Ramos (cell line): Measurements from ENCODE around the gene KANSL2.
"Not testable (repeated sequence)": the region's sequence is repeated elsewhere in the genome, so short reads cannot be mapped to it uniquely, and the experiment has no call there.

Experiments
- in situ Hi-C: fragments of 300-500 bp; cut with MboI; formaldehyde crosslinking; loops from one replicate; pipeline ENCODE4 v1.14.3; 2022; ENCODE audit warnings: low sequenced_read_pairs; ENCODE audit not compliant: unreplicated experiment

The KANSL2 gene, protein sequence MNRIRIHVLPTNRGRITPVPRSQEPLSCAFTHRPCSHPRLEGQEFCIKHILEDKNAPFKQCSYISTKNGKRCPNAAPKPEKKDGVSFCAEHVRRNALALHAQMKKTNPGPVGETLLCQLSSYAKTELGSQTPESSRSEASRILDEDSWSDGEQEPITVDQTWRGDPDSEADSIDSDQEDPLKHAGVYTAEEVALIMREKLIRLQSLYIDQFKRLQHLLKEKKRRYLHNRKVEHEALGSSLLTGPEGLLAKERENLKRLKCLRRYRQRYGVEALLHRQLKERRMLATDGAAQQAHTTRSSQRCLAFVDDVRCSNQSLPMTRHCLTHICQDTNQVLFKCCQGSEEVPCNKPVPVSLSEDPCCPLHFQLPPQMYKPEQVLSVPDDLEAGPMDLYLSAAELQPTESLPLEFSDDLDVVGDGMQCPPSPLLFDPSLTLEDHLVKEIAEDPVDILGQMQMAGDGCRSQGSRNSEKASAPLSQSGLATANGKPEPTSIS

DNA sequence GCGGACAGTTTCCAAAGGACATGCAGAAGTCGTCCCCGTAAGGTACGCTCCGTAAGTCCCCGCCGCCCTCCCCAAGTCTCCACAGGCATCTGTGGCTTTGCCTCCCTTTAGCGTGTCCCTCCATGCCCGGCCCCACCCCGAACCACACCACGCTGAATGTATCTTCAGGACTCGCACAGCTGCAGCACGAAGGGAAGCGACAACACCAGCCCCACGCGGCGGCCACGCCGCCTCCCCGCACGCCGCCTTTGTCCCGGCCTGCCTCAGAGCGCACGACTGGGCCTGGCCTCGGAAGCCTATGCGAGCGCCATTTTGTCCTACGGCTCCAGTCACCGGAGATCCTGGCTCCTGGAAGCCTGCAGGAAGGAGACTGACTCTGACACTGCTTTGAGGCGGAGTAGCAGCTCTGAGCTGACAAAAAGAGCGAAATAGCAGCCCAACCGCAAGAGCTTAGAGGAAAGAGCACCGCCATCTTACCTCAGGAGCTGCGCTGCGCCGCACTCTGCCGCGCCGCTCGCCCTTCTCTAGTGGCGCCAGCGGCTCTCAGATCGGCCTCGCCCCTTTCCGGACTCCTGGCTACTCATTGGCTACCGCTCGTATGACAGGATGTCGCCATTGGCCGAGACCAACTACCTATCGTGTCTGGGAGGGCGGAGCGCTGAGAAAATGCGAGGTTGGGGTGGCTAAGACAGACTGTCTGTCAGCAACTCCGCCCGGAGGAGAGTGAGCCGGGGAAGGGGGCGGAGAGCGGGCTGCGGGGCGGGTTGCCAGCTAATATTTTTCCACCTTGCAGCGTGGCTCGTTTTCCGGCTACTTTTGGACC is at the start of gene KANSL2:
TSS of gene KANSL2 (minus strand) at position 529 of the 823 bp plus-strand sequence. CDS start 606 bp downstream, outside the sequence.
- in situ Hi-C loops = no loop called here

GRCh38 chr12:48728807-48729206 is 46.8 kb upstream of the KANSL2 start:
- in situ Hi-C loops = no loop called here

- in situ Hi-C loops = not testable (repeated sequence)
These were observed 38.7 kb upstream of the KANSL2 start for GRCh38 chr12:48720737-48721136.

DNA sequence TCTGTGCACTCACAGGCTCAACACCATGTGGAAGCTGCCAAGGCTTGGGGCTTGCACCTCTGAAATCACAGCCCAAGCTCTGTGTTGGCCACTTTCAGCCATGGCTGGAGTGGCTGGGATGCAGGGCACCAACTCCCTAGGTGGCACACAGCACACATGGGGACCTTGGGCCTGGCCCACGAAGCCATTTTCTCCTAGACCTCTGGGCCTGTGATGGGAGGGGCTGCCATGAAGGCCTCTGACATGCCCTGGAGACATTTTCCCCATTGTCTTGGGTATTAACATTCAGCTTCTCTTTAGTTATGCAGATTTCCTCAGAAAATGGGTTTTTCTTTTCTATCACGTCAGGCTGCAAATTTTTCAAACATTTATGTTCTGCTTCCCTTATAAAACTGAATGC is 38.1 kb upstream of the KANSL2 start:
- in situ Hi-C loops = not testable (repeated sequence)

DNA sequence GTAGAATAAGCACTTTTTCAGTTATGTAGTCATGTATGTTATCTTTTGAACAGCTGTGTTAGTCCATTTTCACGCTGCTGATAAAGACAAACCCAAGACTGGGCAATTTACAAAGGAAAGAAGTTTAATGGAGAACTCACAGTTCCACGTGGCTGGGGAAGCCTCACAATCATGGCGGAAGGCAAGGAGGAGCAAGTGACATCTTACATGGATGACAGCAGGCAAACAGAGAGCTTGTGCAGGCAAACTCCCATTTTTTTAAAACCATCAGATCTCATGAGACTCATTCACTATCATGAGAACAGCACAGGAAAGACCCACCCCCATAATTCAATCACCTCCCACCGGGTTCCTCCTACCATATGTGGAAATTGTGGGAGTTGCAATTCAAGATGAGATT is 37.0 kb upstream of the KANSL2 start:
- in situ Hi-C loops = not testable (repeated sequence)

DNA sequence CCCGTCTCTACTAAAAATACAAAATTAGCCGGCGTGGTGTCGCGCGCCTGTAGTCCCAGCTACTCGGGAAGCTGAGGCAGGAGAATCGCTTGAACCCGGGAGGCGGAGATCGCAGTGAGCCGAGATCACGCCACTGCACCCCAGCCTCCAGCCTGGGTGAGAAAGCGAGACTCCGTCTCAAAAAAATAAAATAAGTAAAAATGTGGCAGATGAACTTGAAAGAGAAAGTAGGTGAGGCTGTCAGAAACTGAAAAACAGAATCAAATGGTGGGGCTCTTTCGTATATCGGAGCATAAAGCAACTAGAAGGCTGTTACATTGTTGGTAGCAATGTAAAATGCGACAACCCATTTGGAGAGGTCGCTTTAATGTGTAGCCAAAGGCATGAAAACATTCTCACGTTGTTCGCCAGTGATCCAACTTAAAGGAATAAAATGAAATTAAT is 35.2 kb upstream of the KANSL2 start:
- in situ Hi-C loops = no loop called here

- in situ Hi-C loops = no loop called here
These were observed 34.6 kb upstream of the KANSL2 start, which contains the start of gene CCNT1 for GRCh38 chr12:48716493-48717251. CCNT1 (minus strand) TSS chr12:48716707; CDS start chr12:48716675, 32 bp downstream.

DNA sequence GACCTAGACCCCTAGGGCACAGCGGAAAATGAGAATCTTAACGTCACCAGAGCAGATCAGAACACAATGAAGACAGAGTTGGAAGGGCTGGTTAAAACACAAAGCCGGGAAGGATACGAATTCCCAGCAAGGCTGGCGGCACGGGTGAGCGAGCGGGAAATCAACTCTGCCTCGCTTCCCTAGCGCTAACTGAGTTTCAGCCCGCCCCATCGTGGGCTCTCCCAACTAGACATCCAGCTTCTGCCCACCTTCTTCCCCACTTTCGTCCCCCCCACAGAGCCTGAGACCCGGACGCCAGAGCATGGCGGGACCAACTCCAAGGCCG is 34.1 kb upstream of the KANSL2 start:
- in situ Hi-C loops = no loop called here

DNA sequence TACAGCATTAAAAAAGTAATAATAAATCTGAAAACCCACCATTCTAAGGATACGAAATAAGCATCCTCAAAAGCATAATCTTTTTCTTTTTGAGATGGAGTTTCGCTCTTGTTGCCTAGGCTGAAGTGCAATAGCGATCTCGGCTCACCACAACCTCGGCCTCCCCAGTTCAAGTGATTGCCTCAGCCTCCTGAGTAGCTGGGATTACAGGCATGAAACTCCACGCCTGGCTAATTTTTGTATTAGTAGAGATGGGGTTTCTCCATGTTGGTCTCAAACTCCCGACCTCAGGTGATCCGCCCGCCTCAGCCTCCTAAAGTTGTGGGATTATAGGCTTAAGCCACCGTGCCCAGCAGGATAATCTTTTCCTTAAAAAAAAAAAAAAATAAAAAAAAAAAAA is 30.2 kb upstream of the KANSL2 start:
- in situ Hi-C loops = no loop called here

- in situ Hi-C loops = not testable (repeated sequence)
These were observed 16.8 kb upstream of the KANSL2 start for GRCh38 chr12:48698822-48699221.

- in situ Hi-C loops = no loop called here
These were observed 14.6 kb upstream of the KANSL2 start for GRCh38 chr12:48696626-48697025.

GRCh38 chr12:48695859-48696258 is 13.8 kb upstream of the KANSL2 start:
- in situ Hi-C loops = no loop called here

GRCh38 chr12:48694038-48694437 is 12.0 kb upstream of the KANSL2 start:
- in situ Hi-C loops = no loop called here

GRCh38 chr12:48693572-48693971 is 11.5 kb upstream of the KANSL2 start:
- in situ Hi-C loops = no loop called here

GRCh38 chr12:48691826-48692487 is 9.9 kb upstream of the KANSL2 start:
- in situ Hi-C loops = no loop called here

DNA sequence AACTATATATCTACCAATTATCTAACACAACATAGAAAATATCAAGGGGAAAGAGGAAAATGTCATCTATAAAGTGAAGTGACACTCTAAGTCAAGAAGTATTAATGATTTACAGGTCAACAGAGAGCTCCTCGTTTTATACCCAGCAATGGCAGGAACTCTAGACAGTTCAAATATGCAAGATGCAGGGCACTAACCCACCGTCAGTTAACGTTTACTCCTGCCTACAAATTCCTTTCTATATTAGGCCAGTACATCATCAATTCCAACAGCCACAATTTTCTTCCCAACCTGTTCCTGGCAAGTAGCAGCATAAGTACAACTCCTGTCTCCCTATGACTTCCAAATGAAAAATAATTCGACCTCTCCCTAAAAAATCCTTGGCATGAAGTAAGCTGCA is 9.0 kb upstream of the KANSL2 start:
- in situ Hi-C loops = no loop called here

DNA sequence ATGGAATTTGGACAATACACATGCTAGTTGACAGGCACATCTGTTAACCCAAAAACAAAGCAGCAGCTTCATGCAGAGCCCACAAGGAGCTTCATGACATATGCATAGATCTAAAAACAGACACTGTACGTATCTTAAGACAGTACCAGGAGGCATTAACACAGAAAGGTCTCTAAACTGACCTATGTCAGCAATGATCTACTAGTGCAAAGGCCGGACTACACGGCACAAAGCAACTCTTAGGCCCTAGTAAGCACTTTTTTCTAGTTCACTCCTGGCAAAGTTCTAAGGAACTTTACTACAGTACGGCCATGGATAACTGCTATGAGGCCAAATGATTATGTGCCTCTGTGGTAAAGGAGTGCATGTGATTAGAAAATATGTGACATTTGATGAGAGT is 8.4 kb upstream of the KANSL2 start:
- in situ Hi-C loops = no loop called here

DNA sequence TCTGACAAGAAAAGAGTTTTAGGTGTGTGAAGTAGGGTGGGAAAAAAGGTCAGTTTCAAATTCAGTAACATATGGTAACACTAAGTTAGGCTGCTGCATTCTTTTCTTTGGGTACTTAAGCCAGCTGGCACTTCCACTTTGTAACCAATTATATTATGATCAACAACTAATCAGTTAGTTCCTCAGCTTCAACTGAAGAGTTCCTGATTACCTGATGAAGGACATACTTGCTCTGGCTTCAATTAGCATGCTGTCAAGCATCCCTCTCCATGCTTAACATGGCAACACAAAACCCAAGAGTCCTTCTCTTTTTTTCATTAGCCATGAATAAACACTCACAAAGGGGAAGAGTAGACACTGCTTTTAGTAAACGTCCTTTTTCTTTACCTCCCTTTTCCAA is 6.8 kb upstream of the KANSL2 start:
- in situ Hi-C loops = no loop called here

DNA sequence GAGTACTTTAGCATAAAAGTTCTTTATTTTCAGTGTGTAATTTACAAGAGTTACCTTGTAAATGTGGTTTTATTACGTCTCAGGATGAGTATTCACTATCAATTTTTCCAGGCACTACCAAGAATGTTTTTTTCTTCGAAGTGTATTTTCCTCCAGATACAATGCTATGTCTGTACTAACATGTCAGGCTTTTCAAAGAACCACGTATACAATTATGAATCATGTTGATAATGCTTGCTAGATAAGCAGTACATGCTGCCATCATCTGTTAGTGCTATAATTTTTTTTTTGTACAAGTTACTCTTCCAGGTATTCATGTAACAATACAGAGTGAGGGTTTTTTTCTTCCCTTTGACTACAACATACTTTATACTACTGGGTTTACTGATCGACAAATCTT is 5.6 kb upstream of the KANSL2 start:
- in situ Hi-C loops = no loop called here
